Stimulated activated CD8-positive, alpha-beta memory T cell treated with anti-CD3 and anti-CD28 coated beads, Interleukin-4, amount 100 ng/mL, for 24 hours (primary cell): ENCODE measurements around the gene FGF14.

Experiments used
- DNase-seq: peaks from one replicate; pipeline ENCODE4 v3.0.0-alpha.2; 2020; ENCODE audit warnings: low read depth

Gene FGF14

DNA sequence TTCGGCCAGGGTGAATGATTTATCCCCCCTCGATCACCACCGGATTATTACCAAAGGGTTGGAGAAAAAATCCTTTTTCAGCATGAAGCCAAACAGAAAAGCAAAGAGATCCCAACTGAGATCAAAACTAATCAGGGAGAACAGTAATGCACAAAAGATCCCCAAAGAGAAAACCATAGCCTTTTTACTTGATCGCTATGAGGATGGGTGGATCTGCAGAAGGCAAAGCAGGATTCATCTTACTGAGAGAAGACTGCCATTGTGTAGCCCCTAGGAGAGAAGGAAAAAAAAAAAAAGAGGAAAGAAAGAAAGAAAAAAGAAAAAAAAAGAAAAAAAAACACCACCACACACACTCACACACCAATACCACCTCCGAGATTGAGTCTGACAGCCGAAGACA lies at the start of gene FGF14:
Gene FGF14 (minus strand): TSS at position 283 of the 400 bp plus-strand sequence.
- no peak for DNase-seq

DNA sequence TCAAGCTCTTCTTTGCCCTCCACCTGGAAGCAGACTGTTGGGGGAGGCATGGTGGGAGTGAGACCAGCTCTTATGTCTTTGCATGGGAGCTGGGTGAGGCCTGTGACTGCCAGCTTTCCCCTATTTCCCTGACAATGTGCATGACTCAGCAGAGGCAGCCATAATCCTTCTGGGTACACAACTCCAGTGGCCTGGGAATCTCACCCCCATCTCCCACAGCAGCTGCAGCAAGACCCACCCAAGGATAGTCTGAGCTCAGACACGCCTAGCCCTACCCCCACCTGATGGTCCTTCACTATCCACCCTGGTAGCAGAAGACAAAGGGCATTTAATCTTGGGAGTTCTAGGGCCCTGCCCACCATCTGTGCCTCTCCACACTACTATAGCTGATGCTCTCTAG lies 41.4 kb upstream of the FGF14 start:
- DNase-seq: no peak

DNA sequence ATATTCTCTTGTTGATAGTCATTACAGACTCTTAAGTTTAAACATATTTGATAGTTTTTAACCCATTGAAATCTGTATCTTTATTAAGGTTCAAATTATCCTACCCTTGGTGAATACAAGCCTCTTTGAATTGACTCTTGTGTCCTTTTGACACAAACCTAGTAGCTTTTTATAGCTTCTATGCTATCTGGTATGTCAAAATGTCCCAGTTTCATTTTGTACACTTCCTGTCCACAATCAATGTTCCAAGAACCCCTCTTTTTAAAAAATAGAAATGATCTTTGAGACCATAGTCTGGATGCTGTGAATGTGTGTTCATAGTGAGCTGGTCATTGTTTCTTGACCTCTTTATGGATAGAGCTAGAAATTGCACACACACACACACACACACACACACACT lies 39.2 kb upstream of the FGF14 start:
- DNase-seq: no peak

DNA sequence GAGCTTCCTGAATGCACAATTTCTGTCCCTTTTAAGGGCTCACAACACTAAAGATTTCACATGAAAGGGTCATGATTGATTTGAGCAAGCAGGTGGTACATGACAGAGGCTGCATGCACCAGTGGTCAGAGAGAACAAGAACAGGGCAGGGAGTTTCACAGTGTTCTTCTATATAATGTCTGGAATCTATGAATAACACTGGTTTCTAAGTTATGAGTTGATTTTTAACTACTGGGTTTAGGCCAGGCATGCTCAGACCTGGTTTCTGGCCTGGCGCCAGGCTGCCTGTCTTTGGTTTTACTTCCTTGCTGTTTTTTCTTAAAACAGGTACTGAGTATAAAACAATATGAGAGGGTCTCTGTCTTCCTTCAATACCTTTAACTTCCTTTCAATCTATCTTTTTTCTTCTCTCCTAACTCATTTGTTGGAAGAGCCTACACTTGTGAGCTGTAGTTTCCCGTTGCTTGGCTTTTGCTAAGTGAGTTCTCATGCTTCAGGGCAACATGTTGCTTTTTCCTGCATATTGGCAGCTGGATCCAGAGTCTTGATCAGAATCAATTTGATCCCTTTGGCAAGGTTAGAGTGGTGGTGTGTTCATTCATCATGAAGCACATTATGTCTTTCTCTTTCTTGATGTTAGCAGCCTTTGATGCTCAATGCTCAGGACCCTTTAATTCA lies 38.5 kb upstream of the FGF14 start:
- DNase-seq: no peak

DNA sequence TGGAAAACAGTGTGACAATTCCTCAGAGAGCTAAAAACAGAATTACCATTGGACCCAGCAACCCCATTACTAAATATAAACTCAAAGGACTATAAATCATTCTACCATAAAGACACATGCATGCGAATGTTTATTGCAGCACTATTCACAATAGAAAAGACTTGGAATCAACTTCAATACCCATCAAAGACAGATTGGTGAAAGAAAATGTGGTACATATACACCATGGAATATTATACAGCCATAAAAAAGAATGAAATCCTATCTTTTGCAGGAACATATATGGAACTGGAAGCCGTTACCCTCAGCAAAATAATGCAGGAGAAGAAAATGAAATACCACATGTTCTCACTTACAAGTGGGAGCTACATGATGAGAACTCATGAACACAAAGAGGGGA lies 20.8 kb upstream of the FGF14 start:
- DNase-seq: no peak

DNA sequence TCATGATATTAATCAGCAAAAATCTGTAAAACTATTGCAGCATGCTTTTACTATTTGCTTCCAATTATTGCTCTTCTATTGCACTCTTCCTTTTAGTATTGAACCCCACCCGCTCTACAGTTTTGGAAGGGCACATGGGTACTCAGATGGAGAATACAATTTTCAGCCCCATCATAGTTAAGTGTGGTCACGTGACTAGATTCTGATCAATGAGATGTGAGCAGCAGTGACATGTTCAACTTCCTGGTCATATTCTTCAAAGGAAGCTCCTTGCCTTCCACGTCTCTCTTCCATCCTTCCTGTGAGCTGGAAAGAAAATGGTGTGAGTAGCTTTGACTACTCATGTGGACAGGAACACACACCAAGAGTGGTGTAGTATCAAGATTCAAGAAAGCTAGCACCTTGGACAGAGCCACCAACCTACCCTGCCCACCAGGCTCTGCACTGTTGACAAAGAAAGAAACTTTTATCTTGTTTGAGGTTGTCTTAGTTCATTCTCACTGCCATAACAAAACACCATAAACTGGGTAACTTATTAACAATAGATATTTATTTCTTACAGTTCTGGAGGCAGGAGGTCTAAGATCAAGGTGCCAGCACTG lies 3.8 kb upstream of the FGF14 start:
- DNase-seq: no peak

DNA sequence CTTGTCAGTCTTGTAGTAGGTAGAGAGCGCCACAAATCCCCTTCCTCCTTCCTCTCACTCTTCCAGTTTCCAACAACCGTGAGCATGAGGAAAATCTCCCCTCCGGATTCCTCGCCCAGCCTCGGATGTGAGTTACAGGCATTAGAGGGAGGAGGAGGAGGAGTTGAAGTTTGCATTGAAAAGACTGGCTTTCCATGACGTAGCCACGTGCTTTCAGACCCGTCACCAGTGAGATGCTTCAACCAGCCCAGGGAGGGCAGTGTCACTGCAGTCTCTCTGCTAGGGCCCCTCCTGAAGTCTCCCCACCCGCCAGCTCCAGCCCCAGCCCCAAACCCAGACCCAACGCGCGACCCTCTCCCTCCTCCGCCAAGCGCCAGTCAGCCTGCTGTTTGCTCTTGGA lies 442 bp upstream of the FGF14 start:
- DNase-seq: no peak

DNA sequence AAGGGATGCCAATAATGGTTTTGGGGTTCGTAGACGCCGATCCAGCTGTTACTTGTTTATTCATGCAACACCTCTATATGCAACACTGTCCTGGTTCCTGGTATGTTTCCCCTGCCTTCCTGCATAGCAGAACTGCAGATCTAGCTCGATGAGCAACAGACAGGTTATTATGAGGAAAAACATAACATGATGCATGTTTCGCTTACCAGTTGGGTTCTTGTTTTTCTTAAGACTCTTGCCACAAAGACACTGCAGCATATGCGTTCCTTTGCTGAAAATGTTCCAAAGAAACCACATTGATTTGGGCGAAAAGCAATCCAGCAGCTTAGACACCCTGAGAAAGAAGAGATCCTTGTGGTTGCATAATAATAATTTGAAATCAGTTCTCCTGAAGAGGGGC lies 583 bp downstream of the FGF14 start:
- DNase-seq: no peak

DNA sequence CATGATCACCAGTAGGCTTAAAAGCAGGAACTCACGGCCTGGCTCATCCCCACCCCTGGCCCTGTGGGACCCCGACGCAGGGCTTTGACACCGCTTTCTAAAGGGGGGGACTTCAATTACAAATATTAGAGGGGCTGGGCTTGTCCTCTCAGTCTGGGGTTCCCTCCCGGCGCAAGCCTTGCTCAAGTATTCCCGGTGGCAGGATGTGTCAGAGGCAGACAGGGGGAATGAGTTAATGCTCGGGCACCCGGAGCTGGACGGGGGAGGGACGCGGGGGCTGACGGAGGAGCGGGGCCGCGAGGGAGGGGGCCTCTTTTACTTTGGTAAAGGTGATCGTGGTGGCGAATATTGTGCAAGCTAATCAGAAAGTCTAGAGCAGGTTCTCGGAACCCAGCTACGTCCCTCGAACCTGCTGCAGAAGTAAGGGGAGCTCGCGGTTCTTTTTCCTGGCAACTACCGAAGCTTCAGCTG lies 1.1 kb downstream of the FGF14 start:
- no peak for DNase-seq

DNA sequence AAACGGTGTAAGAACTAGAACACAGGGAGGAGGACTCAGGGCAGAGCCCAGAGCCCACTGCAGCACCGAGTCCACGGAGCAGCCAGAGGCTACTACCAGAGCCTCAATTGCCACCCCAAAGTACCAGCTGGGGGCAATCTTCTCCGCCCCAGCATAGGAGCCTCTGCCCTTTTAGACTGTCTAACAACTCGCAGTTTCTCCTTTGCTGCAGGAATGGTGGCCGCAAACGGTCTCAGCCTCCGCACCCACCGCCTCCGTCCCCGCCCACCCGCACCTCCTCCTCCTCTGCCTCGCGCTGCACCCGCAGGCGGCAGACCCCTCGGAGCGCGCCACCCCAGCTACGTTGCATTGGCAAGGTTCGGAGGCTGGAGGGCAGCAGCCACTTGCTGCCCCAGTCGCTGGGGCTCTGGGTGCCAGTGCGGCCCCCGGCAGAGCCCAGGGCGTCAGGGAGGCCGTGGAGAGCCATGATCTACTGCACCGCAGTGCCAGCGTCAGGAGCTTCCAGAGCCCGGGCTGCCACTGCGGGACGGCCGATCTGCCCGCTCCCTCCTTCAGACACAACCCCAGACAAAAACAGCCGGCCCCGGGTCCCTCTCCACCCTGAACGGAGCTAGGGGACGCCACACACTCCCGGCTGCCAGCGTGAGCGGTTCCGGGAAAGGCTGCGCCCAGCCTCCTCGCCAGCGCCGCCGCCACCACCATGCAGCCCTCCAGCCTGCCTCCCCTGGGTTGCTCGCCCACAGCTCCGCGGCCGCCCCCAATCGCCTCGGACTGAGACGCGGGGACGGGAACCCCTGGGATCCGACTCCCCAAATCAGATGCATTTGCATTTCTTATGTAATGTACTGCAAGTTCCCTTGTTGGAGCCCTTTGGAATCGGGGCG lies 1.8 kb downstream of the FGF14 start:
- no peak for DNase-seq

DNA sequence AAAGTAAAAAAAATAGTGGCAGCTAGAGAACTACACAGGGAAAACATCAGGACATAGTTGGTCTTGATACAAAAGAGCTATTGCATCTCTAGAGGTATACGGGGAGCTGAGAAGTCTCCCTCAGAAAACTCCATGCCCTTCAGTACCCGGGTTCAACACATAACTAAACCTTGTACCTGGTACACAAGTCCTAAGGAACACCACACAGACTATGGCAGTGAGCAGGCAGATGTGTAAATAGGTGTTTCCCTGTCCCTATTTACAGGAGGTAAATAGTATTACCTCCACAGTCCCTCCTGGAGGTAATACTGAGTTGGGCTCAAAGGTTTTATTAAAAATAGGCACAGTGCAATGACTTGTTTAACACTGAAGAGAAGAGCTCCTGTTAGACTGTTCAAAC lies 5.9 kb downstream of the FGF14 start:
- no peak for DNase-seq

DNA sequence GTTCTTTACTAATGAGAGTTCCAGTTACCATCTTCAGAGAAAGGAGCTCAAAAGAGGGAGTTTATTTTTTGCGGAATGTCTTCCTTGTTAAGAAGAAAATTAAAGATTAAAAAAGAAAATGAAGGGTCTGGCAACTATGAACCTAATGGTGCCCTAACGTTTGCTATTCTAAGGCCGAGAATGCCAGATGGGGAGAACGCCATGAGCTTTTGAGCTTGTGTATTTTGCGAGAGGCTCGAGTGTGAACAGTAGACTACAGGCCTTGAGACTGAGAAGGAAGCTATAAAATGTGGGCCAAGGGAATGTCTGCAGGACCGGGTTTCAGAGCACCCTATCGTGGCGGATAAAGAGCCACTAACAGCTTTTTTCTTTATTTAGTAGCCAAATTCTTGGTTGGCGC lies 6.7 kb downstream of the FGF14 start:
- DNase-seq: no peak

DNA sequence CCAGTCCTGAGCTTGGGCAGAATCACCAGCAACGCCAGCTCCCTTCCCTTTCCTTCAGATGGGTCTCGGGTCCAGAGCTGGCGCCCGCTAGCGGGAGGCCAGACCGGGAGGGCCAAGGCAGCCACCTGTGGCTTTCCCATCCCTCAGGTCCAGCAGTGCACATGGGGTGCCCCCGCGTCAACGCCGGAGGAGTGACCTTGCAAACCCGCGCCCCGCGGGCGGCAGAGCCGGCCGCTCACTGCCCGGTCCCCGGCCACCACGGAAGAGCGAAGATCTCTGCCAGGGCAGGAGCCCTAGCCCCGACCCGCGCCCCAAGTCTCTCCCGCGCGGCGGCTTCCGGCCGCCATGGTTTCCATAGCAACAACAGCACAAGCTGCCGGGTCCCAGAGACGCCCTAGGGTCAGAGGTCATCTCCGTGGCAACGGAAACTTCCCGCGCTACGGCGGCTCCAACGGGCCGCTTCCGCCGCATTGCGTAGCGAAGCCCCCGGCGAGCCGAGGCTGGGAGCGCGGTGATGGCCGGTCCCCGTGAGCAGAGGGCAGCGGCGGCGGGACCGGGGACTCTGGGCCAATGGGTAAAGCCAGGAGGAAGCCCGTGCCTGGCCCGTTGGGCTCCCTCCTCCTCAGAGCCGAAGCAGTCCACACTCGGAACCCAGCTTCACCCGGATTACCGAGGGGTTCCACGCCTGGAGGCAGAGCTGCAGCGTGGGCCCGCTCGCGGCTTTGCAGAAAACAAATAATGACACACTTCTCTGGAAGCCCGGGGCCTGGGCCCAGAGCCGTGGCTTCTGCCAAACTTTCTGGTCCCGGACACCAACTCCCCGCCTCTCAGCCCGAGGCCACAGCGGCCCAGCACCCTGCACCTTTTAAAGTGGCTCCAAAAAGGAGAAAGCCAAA lies 7.4 kb downstream of the FGF14 start:
- peak; percentile 91 for DNase-seq

DNA sequence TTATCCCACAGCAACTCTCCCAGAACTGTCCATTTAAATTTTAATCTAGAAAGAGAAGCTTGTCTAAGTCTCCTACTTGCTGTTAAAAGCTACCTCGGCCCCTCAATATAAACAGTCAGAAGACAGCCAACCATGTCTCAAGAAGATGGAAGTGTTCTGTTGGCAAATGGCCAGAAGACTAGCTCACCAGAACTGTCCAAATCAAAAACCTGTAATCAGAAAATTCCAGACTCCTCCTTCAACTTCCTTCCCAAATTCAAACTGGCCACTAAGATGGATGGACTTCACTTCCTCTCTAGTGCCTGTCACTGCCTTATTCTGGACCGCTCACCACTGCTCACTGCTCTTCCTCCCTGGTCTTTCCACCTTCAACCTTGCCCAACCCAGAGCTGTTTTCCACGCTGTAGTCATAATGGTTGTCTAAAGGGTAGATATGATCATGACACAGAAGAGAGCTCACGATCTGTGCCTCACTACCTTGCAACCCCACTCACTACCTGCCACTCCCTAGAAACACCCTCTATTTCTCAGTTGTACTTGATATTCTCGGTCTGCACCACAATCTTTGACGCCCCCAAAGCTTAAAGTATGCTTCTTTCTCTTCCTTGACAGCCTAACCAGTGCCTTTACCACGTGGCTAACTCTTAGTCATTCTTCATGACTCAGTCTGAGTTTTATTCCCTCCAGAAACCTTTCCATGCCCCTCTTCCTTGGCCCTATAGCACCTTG lies 9.2 kb downstream of the FGF14 start:
- no peak for DNase-seq

DNA sequence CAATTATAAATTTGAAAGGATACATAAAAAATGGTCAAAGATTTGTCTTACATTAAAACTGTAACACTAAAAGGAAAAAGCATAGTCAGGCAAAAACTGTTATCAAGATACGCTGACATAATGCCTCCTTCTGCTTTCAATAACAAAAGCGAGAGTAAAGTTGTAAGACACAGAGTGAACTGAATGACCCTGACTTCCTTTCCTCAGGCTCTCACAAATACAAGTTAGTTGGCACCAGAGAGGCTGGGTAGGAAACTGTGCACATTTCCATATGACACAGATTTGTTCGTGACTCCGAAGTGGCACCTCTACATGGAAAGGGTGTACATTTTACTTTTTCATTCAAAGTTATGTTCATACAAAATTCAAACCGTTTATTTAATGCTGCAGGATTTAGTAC lies 15.4 kb downstream of the FGF14 start:
- no peak for DNase-seq

DNA sequence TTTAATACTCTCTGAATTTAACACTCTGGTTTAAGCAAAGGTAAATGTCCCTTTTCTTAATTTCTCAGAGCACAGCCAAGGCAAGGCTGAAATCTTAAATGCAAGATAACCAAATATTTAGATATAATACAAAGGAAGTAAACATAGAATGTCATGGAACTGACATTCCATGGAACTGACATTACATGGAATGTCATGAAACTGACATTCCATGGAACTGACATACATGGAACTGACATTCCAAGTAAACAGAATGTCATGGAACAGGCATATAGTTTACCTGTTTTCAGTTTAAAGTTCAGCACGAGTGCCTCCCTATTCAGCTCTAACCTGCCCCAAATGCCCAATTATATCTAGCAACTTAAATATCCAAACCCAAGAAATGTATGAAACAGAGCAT lies 21.8 kb downstream of the FGF14 start:
- DNase-seq: no peak

DNA sequence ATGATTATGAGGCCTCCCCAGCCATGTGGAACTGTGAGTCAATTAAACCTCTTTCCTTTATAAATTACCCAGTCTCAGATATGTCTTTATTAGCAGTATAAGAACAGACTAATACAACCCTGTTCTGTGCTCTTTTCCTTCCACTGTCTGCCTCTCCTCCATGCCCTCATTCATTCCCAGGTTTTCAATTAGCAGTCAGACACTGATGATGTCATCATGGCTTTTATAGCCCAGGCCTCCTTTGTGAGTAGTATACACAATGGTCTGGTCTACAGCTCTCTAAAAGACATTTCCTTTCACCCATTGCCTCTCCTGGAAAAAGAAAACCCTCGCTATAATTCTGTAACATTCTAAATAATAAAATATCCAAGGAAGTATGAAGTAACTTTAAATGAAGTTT lies 25.5 kb downstream of the FGF14 start:
- DNase-seq: no peak

DNA sequence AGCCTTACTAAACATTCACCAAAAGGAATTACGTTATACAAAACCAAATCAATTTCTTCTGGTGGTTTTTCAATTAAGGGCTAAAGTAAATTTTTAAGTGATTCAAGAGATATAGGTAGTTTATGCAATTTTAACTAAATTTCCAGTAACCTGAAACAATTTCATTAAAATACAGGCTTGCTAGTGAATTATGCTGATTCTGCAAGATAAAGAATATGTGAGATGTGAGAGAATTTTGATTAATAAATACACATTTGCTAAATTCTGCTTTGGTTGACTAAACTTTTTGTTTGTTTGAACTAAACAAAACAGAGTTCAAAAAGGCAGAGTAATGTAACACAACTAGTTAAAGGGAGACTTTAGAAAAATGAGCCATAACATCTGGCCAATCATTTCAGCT lies 27.1 kb downstream of the FGF14 start:
- DNase-seq: no peak

DNA sequence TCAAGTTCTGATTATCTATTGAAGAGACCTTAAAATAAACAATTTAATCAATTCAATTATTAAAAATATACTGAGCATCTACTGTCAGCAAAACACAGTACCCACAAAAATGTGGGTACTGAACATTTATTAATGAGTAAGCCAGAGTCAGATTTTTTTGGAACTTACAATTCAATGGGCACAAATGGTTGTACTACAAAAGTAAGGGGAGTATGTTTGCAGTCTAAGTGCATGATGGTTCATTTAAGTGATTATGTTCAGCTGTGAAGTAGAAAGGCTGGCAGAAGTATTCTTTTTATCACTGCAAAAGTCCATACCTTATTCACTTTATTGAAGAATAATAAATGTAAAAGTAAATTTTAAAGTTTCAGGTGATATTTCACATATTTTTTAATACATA lies 27.6 kb downstream of the FGF14 start:
- DNase-seq: no peak

DNA sequence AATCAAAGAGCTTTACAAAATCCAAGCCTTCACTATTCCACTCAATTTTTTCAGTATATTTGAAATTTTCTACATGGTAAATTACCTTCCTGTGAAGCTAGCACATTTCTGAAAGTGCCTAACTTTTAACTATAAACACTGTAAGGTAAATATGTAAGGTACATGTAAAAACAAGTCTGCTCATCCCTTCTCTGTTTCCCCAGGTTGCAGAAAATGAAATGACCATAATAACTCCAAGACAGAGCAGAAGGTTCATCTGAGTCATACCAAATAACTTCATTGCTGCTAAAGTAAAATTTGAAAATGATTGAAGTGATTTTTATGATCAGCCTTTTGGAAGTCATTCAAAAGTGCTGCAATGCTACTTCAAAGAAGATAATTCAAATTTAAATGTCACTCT lies 28.6 kb downstream of the FGF14 start:
- no peak for DNase-seq

DNA sequence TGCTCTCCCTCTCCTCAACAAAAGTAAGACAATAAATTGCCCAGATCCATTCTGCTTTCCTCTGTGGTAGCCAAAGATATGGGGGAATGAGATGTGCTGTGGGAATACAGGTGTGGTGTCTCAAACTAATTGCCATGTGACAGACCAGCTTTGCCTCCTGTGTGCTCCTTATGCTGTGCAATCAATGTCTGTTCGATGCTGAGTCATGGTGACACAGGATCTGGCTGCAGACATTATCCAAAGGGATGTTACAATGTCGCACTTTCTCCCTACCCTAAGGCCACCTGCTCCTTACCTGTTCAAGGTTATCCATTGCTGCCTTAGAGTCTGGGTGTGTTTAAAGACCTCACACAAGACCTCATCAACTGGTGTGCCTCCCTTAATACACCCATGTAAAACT lies 32.5 kb downstream of the FGF14 start:
- no peak for DNase-seq
